ENCODE measurements around the gene LRRTM3. TPM values are rescaled to one million over a fixed set of nuclear protein-coding genes. Genes with fewer than 3 reads are reported as not detected.

LRRTM3 gene
- total RNA-seq, 2 donors from 2014 or later = not detected

DNA sequence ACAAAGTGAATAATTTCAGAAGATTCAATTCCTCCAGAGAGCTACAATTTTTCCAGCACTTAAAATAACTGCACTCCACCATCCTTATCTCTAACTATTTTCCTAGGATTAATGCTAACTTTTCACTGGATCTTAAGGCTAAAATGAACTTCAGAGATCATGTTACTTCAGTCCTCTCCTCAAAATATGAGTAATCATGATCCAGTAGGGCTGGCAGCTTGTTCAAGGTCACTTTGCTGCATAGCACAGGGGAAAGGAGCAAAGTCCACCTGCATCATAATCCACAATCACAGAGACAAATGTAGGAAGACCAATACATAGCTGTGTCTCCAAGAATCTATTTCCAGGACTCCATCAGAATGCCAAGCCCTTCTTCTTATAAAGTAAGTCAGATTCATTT is 150.3 kb downstream of the LRRTM3 start:
- ATAC-seq (no peak), DNase-seq (no peak)
- no peaks in the 10 kb centered on the region for H3K27me3 Mint-ChIP-seq
- H3K4me3 Mint-ChIP-seq = no peak overlapping the region
- H3K36me3 Mint-ChIP-seq (ENCODE audit: low read depth) = peaks cover 3% of the 10 kb centered on the region
- H3K27ac Mint-ChIP-seq = no peak overlapping the region
- H3K9me3 ChIP-seq (ENCODE audit: control insufficient read depth, low read length, poor library complexity, severe bottlenecking) = no peaks in the 10 kb centered on the region
- H3K4me1 Mint-ChIP-seq = no peaks in the 10 kb centered on the region

GRCh38 chr10:67077376-67077775 is 151.5 kb downstream of the LRRTM3 start:
- no peaks in the 10 kb centered on the region for H3K27me3 Mint-ChIP-seq
- DNase-seq (no peak), ATAC-seq (no peak)
- H3K4me3 Mint-ChIP-seq = no peak overlapping the region
- H3K27ac Mint-ChIP-seq = no peak overlapping the region
- H3K36me3 Mint-ChIP-seq (ENCODE audit: low read depth) = peaks cover 3% of the 10 kb centered on the region
- H3K4me1 Mint-ChIP-seq = no peaks in the 10 kb centered on the region
- H3K9me3 ChIP-seq (ENCODE audit: control insufficient read depth, low read length, poor library complexity, severe bottlenecking) = no peaks in the 10 kb centered on the region

DNA sequence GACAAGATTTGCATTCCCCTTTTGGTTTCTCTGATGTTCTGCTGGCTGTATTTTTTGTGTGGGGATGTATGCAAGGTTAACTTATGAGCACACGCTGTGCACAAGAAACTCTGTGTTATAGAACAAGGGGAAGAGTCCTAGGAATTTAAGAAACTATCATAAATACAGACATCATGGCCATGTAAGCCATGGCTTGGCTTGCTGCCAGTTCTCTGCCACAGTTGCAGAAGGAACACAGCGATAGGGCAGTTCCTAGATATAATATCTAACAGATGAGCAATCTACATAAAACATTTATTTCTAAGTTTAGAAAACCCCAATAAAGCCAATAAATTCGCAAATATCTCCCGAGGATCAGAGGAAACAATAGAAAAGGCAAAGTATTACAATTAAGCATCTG is 153.3 kb downstream of the LRRTM3 start:
- ATAC-seq (no peak), DNase-seq (no peak)
- no peak overlapping the region for H3K4me3 Mint-ChIP-seq
- H3K27ac Mint-ChIP-seq = no peak overlapping the region
- no peaks in the 10 kb centered on the region for H3K9me3 ChIP-seq (ENCODE audit: control insufficient read depth, low read length, poor library complexity, severe bottlenecking)
- H3K27me3 Mint-ChIP-seq = no peaks in the 10 kb centered on the region
- no peaks in the 10 kb centered on the region for H3K4me1 Mint-ChIP-seq
- H3K36me3 Mint-ChIP-seq (ENCODE audit: low read depth) = no peaks in the 10 kb centered on the region

DNA sequence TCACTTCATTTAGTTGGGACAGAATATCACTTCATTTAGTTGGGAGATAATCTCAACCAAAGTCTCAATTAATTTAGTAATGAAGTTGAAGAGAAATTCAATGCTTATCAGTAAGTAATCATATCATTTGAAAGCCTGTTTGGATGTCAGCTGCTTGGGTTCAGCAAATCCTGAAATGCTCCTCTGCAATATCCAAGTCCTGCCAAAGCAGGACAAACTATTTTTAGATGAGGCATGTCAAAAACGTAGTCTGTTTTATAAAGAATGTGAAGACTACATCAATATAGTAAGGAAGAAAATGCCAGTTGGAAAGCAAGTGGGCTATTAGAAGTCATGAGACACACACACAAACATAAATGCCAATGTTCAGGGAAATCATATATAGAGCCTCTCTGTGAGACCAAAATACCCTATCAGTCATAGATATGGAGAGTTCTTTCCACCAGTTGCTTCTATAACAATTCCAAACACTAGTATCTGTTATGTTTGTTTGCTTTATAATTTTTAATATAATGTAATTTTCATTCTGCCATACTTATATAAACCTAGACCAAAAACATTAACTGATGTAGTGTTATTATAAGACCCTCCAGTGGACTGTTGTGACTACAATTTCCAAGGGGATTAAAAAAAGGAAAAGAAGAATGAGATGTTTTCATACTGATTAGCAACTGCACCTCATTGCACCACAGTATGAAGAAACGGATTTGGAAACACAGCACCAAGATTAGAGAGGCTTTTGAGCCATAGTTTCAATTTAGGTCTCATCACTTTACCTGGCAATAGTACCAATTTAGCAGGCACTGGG is 160.7 kb downstream of the LRRTM3 start:
- ATAC-seq = no peak

DNA sequence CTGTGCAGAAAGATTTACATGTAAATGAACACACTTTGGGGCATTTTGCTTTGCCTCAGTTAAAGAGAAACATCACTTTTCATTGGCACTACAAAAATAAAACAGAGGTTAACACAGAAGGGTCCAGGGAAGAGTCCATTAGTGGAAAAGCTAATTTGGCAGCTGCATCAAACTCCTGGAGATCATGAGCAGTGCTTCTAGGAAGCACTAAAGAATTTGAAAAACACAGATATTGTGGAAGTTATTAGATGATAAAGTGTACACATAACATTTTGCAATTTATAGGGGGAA is 161.2 kb downstream of the LRRTM3 start:
- H3K27ac Mint-ChIP-seq = no peak overlapping the region
- H3K27me3 Mint-ChIP-seq = peaks cover 5% of the 10 kb centered on the region
- ATAC-seq (no peak), DNase-seq (no peak)
- H3K9me3 ChIP-seq (ENCODE audit: control insufficient read depth, low read length, poor library complexity, severe bottlenecking) = no peaks in the 10 kb centered on the region
- no peaks in the 10 kb centered on the region for H3K36me3 Mint-ChIP-seq (ENCODE audit: low read depth)
- H3K4me1 Mint-ChIP-seq = peaks cover 2% of the 10 kb centered on the region
- no peak overlapping the region for H3K4me3 Mint-ChIP-seq

More for the DNA sequence above, 160.7 kb downstream of the LRRTM3 start:
- no peaks in the 10 kb centered on the region for H3K9me3 ChIP-seq (ENCODE audit: control insufficient read depth, low read length, poor library complexity, severe bottlenecking)
- Mint-ChIP-seq H3K36me3 (ENCODE audit: low read depth) (no peaks in the 10 kb centered on the region), H3K27me3 (peaks cover 5% of the 10 kb centered on the region), H3K27ac (no peak overlapping the region), H3K4me1 (peaks cover 2% of the 10 kb centered on the region), H3K4me3 (no peak overlapping the region)
- DNase-seq = no peak

DNA sequence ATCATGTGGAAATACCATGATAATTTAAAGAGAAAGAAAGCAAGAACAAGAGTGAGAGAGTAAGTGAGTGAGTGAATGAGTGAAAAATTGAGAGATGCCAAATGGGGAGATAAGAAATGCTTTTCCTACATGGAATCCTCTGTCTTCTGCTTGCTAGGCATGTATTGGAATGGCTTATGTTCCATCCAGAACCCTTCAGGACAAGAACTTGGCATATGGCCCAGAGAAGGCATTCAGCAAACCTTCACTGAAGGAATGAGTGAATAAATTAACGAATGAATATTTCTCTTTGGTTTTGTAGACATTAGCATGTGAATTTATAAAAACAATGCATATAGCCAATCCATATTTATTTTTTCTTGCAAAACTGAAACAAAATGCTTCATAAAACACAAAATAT is 162.2 kb downstream of the LRRTM3 start:
- Mint-ChIP-seq H3K27ac (no peak overlapping the region), H3K4me1 (peaks cover 2% of the 10 kb centered on the region), H3K36me3 (ENCODE audit: low read depth) (no peaks in the 10 kb centered on the region), H3K4me3 (no peak overlapping the region), H3K27me3 (peaks cover 7% of the 10 kb centered on the region)
- DNase-seq = no peak
- no peak for ATAC-seq
- H3K9me3 ChIP-seq (ENCODE audit: control insufficient read depth, low read length, poor library complexity, severe bottlenecking) = no peaks in the 10 kb centered on the region

DNA sequence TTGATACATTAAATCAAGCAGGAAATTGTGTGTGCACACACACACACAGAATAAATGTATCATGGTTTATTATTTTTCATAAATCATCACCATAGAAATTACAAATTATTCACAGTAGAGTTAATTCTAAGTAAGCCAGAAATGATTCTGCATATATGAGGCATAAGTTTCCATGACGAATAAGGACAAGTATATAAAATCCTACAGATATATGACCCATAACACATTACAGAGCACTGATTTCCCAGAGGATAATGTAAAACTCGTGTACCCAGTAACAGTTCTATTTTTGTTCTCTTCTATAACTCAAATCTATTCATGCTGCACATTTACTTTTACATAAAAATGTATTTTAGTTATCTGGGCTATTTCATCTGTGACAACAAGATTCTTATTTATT is 169.7 kb downstream of the LRRTM3 start:
- ATAC-seq = no peak
- Mint-ChIP-seq H3K4me3 (no peak overlapping the region), H3K36me3 (ENCODE audit: low read depth) (no peaks in the 10 kb centered on the region), H3K27me3 (peaks cover 6% of the 10 kb centered on the region), H3K4me1 (no peaks in the 10 kb centered on the region), H3K27ac (no peak overlapping the region)
- DNase-seq = no peak
- H3K9me3 ChIP-seq (ENCODE audit: control insufficient read depth, low read length, poor library complexity, severe bottlenecking) = no peaks in the 10 kb centered on the region

DNA sequence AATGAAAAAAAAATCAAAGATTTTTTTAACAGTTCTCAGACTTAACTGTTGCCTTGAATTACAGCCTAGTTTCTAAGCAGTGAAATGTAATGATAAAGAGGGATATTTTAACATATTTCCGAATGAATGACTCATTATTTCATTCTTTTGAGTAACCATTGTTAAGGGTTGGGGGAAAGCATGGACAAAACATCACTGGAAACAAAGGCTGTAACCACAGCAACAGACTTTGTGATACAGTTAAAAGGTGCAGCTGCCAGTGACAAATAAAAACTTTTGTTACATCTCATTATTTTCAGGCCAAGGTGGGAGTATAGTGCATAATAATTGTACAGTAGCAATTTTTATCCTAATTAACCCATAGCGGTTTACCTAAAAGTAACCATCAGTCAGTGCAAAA is 172.6 kb downstream of the LRRTM3 start:
- Mint-ChIP-seq H3K4me1 (no peaks in the 10 kb centered on the region), H3K27ac (no peak overlapping the region), H3K36me3 (ENCODE audit: low read depth) (no peaks in the 10 kb centered on the region), H3K4me3 (no peak overlapping the region), H3K27me3 (peaks cover under 1% of the 10 kb centered on the region)
- DNase-seq = no peak
- H3K9me3 ChIP-seq (ENCODE audit: control insufficient read depth, low read length, poor library complexity, severe bottlenecking) = no peaks in the 10 kb centered on the region
- no peak for ATAC-seq

- H3K36me3 Mint-ChIP-seq (ENCODE audit: low read depth) = no peaks in the 10 kb centered on the region
- H3K4me1 Mint-ChIP-seq = no peaks in the 10 kb centered on the region
- H3K9me3 ChIP-seq (ENCODE audit: control insufficient read depth, low read length, poor library complexity, severe bottlenecking) = no peaks in the 10 kb centered on the region
- no peak for DNase-seq
- no peak for ATAC-seq
- no peak overlapping the region for H3K4me3 Mint-ChIP-seq
- no peaks in the 10 kb centered on the region for H3K27me3 Mint-ChIP-seq
- H3K27ac Mint-ChIP-seq = no peak overlapping the region
Measured at GRCh38 chr10:67100951-67101350, 175.1 kb downstream of the LRRTM3 start.

- H3K9me3 ChIP-seq (ENCODE audit: control insufficient read depth, low read length, poor library complexity, severe bottlenecking) = no peaks in the 10 kb centered on the region
- Mint-ChIP-seq H3K27ac (no peak overlapping the region), H3K36me3 (ENCODE audit: low read depth) (no peaks in the 10 kb centered on the region), H3K4me3 (no peak overlapping the region), H3K27me3 (no peaks in the 10 kb centered on the region), H3K4me1 (no peaks in the 10 kb centered on the region)
- ATAC-seq = no peak
- no peak for DNase-seq
Measured at GRCh38 chr10:67107670-67108069, 181.8 kb downstream of the LRRTM3 start.

GRCh38 chr10:67110286-67110685 is 184.4 kb downstream of the LRRTM3 start:
- DNase-seq = no peak
- Mint-ChIP-seq H3K27me3 (no peaks in the 10 kb centered on the region), H3K4me3 (no peak overlapping the region), H3K36me3 (ENCODE audit: low read depth) (no peaks in the 10 kb centered on the region), H3K4me1 (no peaks in the 10 kb centered on the region), H3K27ac (no peak overlapping the region)
- no peaks in the 10 kb centered on the region for H3K9me3 ChIP-seq (ENCODE audit: control insufficient read depth, low read length, poor library complexity, severe bottlenecking)
- ATAC-seq = no peak

- ATAC-seq (no peak), DNase-seq (no peak)
- Mint-ChIP-seq H3K36me3 (ENCODE audit: low read depth) (no peaks in the 10 kb centered on the region), H3K27me3 (no peaks in the 10 kb centered on the region), H3K4me1 (no peaks in the 10 kb centered on the region), H3K27ac (no peak overlapping the region), H3K4me3 (no peak overlapping the region)
- H3K9me3 ChIP-seq (ENCODE audit: control insufficient read depth, low read length, poor library complexity, severe bottlenecking) = no peaks in the 10 kb centered on the region
Measured at GRCh38 chr10:67112765-67113164, 186.9 kb downstream of the LRRTM3 start.

GRCh38 chr10:67114945-67115344 is 189.1 kb downstream of the LRRTM3 start:
- H3K27me3 Mint-ChIP-seq = no peaks in the 10 kb centered on the region
- H3K4me3 Mint-ChIP-seq = no peak overlapping the region
- H3K27ac Mint-ChIP-seq = no peak overlapping the region
- DNase-seq = no peak
- no peaks in the 10 kb centered on the region for H3K4me1 Mint-ChIP-seq
- no peaks in the 10 kb centered on the region for H3K9me3 ChIP-seq (ENCODE audit: control insufficient read depth, low read length, poor library complexity, severe bottlenecking)
- no peak for ATAC-seq
- no peaks in the 10 kb centered on the region for H3K36me3 Mint-ChIP-seq (ENCODE audit: low read depth)

GRCh38 chr10:67115972-67116371 is 190.1 kb downstream of the LRRTM3 start:
- Mint-ChIP-seq H3K36me3 (ENCODE audit: low read depth) (no peaks in the 10 kb centered on the region), H3K4me1 (no peaks in the 10 kb centered on the region), H3K4me3 (no peak overlapping the region), H3K27ac (no peak overlapping the region), H3K27me3 (no peaks in the 10 kb centered on the region)
- DNase-seq (no peak), ATAC-seq (no peak)
- no peaks in the 10 kb centered on the region for H3K9me3 ChIP-seq (ENCODE audit: control insufficient read depth, low read length, poor library complexity, severe bottlenecking)
